ENCODE data around the gene RUNX3. TPM values are rescaled to one million over a fixed set of nuclear protein-coding genes. Genes with fewer than 3 reads are reported as not detected.

Gene RUNX3
- total RNA-seq, 2 experiments from 2014 or later = 12.2 to 39.5 TPM

DNA sequence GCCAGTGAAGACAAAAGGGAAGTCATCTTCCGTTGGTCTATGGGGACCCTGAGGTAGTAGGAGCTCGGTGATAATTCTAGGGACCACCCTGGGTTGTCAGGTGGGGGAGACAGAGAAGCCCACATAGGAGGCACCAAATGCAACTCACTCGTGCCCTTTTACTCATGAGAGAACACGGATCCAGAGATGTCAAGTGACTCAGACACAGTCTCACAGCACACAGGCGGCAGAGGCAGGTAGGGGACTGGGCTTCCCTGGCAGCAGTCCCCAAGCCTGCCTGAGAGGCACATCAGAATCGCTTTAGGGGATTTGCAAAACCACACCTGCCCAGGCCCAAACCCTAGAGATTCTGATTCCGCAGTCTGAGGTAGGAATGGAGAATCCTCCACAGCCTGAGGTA is 31.3 kb upstream of the RUNX3 start:
- ChIA-PET CTCF (ENCODE audit: unreplicated experiment) (no interaction called here), POLR2A (no interaction called here)
- H4K20me1 ChIP-seq (ENCODE audit: insufficient read depth, low read length) = no peaks in the 10 kb centered on the region
- no peak overlapping the region for H3K4me3 ChIP-seq (ENCODE audit: low read depth, low read length, poor library complexity, severe bottlenecking)
- intact Hi-C loops (cut with micrococcal nuclease; ENCODE audit: unreplicated experiment) = no loop called here
- no peaks in the 10 kb centered on the region for H3K9me3 ChIP-seq (ENCODE audit: low read length)
- no TSS peak for BruUV-seq (replicated peaks)
- no peaks in the 10 kb centered on the region for H3K36me3 ChIP-seq (ENCODE audit: insufficient read depth, low read length)
- no peak overlapping the region for H3K27ac ChIP-seq (ENCODE audit: low read depth, low read length, poor library complexity, severe bottlenecking)
- no peak overlapping the region for H3K4me2 ChIP-seq (ENCODE audit: low read length)
- peaks cover 7% of the 10 kb centered on the region; the same call in 1 of the 2 replicates for H3K79me2 ChIP-seq (ENCODE audit: insufficient read depth, low read depth, low read length)
- H3K4me1 ChIP-seq (ENCODE audit: insufficient read depth, low read length, poor library complexity, severe bottlenecking) = peaks cover 44% of the 10 kb centered on the region
- H2AFZ ChIP-seq (ENCODE audit: low read length) = no peak overlapping the region
- DNase-seq (ENCODE audit: low spot score) = no peak
- TF ChIP-seq EZH2phosphoT487 (IDR thresholded peaks at IDR 0.05; ENCODE audit: borderline replicate concordance, low read depth, low read length) = no peak
- H3K9me2 ChIP-seq (ENCODE audit: insufficient read depth, low read length) = no peaks in the 10 kb centered on the region

DNA sequence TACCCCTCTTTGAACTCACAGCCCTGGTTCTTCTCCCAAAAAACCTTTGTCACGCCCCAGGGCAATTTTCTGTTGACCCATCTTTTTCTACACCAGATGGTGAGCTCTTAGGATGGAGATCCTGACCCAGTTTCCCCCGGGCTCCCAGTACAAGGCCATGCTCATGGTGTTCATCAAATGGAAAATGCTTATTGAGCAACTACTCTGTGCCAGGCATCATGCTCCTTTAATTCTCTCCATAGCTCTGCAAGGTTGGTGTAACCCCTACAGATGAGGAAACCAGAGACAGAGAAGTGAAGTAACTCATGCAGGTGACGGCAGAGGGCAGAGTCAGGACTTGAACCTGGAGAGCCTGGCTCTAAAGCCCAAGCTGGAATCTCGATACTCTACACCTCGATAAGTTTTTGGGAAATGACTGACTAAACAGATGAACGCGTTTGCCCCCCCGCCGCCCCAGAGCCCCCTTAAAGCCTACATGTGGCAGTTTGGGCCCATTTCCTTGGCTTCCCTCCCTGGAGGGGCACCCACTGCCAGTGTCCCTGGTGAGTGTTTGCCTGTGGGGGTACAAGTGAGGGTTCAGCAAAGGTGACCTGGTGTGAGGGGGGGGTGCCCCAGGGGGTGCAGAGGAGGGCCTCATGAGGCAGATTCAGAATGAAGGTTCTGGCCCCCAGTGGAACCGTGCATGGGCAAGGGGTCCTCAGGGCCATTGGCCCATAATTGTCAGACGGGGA is 30.2 kb upstream of the RUNX3 start:
- Histone ChIP-seq H3K4me1 (ENCODE audit: insufficient read depth, low read length, poor library complexity, severe bottlenecking) (peaks cover 41% of the 10 kb centered on the region), H3K4me3 (ENCODE audit: low read depth, low read length, poor library complexity, severe bottlenecking) (no peak overlapping the region), H3K9me3 (ENCODE audit: low read length) (no peaks in the 10 kb centered on the region), H2AFZ (ENCODE audit: low read length) (no peak overlapping the region), H4K20me1 (ENCODE audit: insufficient read depth, low read length) (peaks cover 6% of the 10 kb centered on the region; the same call in 1 of the 2 replicates), H3K79me2 (ENCODE audit: insufficient read depth, low read depth, low read length) (peaks cover 7% of the 10 kb centered on the region; the same call in 1 of the 2 replicates), H3K9me2 (ENCODE audit: insufficient read depth, low read length) (no peaks in the 10 kb centered on the region), H3K27ac (ENCODE audit: low read depth, low read length, poor library complexity, severe bottlenecking) (no peak overlapping the region), H3K4me2 (ENCODE audit: low read length) (no peak overlapping the region), H3K36me3 (ENCODE audit: insufficient read depth, low read length) (no peaks in the 10 kb centered on the region)
- TF ChIP-seq EZH2phosphoT487 (IDR thresholded peaks at IDR 0.05; ENCODE audit: borderline replicate concordance, low read depth, low read length) = no peak
- TF ChIP-seq, protein P1, sequence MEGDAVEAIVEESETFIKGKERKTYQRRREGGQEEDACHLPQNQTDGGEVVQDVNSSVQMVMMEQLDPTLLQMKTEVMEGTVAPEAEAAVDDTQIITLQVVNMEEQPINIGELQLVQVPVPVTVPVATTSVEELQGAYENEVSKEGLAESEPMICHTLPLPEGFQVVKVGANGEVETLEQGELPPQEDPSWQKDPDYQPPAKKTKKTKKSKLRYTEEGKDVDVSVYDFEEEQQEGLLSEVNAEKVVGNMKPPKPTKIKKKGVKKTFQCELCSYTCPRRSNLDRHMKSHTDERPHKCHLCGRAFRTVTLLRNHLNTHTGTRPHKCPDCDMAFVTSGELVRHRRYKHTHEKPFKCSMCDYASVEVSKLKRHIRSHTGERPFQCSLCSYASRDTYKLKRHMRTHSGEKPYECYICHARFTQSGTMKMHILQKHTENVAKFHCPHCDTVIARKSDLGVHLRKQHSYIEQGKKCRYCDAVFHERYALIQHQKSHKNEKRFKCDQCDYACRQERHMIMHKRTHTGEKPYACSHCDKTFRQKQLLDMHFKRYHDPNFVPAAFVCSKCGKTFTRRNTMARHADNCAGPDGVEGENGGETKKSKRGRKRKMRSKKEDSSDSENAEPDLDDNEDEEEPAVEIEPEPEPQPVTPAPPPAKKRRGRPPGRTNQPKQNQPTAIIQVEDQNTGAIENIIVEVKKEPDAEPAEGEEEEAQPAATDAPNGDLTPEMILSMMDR (conservative IDR thresholded peaks at IDR 0.05; ENCODE audit: low read length) = no peak
- CTCF ChIA-PET (ENCODE audit: unreplicated experiment) = interaction anchor here (0.5 kb wide), 1 partner anchor 12 kb away, joined by 3 read pairs; no protein-coding TSS in a partner anchor
- no peak for DNase-seq (ENCODE audit: low spot score)
- intact Hi-C loops (cut with micrococcal nuclease; ENCODE audit: unreplicated experiment) = no loop called here
- no TSS peak for BruUV-seq (replicated peaks)
- POLR2A ChIA-PET = interaction anchor here (0.5 to 1.2 kb wide), 2 partner anchors 28 to 270 kb away, joined by 3 to 4 read pairs; no protein-coding TSS in a partner anchor

DNA sequence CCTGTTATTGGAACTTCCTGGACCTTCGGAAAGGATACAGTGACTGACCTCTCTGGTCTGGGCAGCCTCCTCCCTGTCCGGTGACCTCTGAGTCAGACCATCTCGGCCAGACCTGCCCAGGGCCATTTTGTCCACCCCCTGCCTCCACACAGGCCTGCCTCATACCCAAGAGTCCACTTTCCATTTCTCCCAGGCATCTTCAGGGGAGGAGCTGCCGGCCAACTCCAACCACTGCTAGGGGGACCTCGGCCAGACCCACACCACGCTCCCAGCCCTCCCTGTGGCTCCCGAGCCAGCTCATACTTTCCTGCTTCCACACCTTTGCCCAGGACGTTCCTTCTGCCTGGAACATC is 29.5 kb upstream of the RUNX3 start:
- H2AFZ ChIP-seq (ENCODE audit: low read length) = no peak overlapping the region
- no peaks in the 10 kb centered on the region for H3K9me3 ChIP-seq (ENCODE audit: low read length)
- H3K36me3 ChIP-seq (ENCODE audit: insufficient read depth, low read length) = peaks cover 5% of the 10 kb centered on the region; the same call in 1 of the 2 replicates
- H3K4me2 ChIP-seq (ENCODE audit: low read length) = no peak overlapping the region
- peaks cover 41% of the 10 kb centered on the region for H3K4me1 ChIP-seq (ENCODE audit: insufficient read depth, low read length, poor library complexity, severe bottlenecking)
- H3K79me2 ChIP-seq (ENCODE audit: insufficient read depth, low read depth, low read length) = peaks cover 7% of the 10 kb centered on the region; the same call in 1 of the 2 replicates
- H3K4me3 ChIP-seq (ENCODE audit: low read depth, low read length, poor library complexity, severe bottlenecking) = no peak overlapping the region
- CTCF ChIA-PET (ENCODE audit: unreplicated experiment) = no interaction called here
- H3K9me2 ChIP-seq (ENCODE audit: insufficient read depth, low read length) = no peaks in the 10 kb centered on the region
- no peak for TF ChIP-seq EZH2phosphoT487 (IDR thresholded peaks at IDR 0.05; ENCODE audit: borderline replicate concordance, low read depth, low read length)
- TF ChIP-seq, protein P1 (conservative IDR thresholded peaks at IDR 0.05; ENCODE audit: low read length) = no peak
- no TSS peak for BruUV-seq (replicated peaks)
- POLR2A ChIA-PET = interaction anchor here (1.2 kb wide), 1 partner anchor 28 kb away, joined by 3 read pairs; no protein-coding TSS in a partner anchor
- DNase-seq (ENCODE audit: low spot score) = no peak
- intact Hi-C loops (cut with micrococcal nuclease; ENCODE audit: unreplicated experiment) = no loop called here
- H4K20me1 ChIP-seq (ENCODE audit: insufficient read depth, low read length) = peaks cover 6% of the 10 kb centered on the region; the same call in 1 of the 2 replicates
- no peak overlapping the region for H3K27ac ChIP-seq (ENCODE audit: low read depth, low read length, poor library complexity, severe bottlenecking)
